ENCODE results near the gene TPRG1L. TPM values are rescaled to one million over a fixed set of nuclear protein-coding genes. Genes with fewer than 3 reads are reported as not detected.
"Not testable (repeated sequence)": the region's sequence is repeated elsewhere in the genome, so short reads cannot be mapped to it uniquely, and the experiment has no call there.

The TPRG1L gene
- total RNA-seq, 1 donor from 2014 or later = 47.5 TPM

DNA sequence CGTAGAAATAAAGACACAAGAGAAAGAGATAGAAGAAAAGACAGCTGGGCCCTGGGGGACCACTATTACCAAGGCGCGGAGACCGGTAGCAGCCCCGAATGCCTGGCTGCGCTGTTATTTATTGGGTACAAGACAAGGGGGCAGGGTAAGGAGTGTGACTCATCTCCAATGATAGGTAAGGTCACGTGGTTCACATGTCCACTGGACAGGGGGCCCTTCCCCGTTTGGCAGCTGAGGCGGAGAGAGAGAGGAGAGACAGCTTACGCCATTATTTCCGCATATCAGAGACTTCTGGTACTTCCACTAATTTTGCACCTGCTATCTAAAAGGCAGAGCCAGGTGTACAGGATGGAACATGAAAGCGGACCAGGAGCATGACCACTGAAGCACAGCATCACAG is 4.1 kb upstream of the TPRG1L start:
- H3K27me3 ChIP-seq = no peaks in the 10 kb centered on the region
- no peak overlapping the region for H3K4me3 ChIP-seq
- ATAC-seq (no peak), DNase-seq (no peak)
- no peaks in the 10 kb centered on the region for H3K9me3 ChIP-seq
- no peaks in the 10 kb centered on the region for H3K36me3 ChIP-seq
- intact Hi-C loops (cut with DNase I) = no loop called here
- TF ChIP-seq, protein P1, sequence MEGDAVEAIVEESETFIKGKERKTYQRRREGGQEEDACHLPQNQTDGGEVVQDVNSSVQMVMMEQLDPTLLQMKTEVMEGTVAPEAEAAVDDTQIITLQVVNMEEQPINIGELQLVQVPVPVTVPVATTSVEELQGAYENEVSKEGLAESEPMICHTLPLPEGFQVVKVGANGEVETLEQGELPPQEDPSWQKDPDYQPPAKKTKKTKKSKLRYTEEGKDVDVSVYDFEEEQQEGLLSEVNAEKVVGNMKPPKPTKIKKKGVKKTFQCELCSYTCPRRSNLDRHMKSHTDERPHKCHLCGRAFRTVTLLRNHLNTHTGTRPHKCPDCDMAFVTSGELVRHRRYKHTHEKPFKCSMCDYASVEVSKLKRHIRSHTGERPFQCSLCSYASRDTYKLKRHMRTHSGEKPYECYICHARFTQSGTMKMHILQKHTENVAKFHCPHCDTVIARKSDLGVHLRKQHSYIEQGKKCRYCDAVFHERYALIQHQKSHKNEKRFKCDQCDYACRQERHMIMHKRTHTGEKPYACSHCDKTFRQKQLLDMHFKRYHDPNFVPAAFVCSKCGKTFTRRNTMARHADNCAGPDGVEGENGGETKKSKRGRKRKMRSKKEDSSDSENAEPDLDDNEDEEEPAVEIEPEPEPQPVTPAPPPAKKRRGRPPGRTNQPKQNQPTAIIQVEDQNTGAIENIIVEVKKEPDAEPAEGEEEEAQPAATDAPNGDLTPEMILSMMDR (IDR thresholded peaks at IDR 0.05) = no peak
- peaks cover 21% of the 10 kb centered on the region for H3K4me1 ChIP-seq
- H3K27ac ChIP-seq = no peak overlapping the region

DNA sequence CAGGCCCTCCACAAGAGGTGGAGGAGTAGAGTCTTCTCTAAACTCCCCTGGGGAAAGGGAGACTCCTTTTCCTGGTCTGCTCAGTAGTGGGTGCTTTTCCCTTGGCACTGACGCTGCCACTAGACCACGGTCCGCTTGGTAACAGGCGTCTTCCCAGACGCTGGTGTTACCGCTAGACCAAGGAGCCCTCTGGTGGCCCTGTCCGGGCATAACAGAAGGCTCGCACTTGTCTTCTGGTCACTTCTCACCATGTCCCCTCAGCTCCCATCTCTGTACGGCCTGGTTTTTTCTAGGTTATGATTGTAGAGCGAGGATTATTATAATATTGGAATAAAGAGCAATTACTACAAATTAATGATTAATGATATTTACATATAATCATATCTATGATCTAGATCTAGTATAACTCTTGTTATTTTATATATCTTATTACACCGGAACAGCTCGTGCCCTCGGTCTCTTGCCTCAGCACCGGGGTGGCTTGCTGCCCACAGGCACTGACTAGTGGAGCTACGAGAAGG is 3.6 kb upstream of the TPRG1L start:
- H3K9me3 ChIP-seq; H3K36me3 ChIP-seq; DNase-seq; H3K27ac ChIP-seq; intact Hi-C loops (cut with DNase I); H3K4me3 ChIP-seq; H3K27me3 ChIP-seq; ATAC-seq: not testable (repeated sequence)
- peaks cover 26% of the 10 kb centered on the region for H3K4me1 ChIP-seq
- TF ChIP-seq, protein P1 (IDR thresholded peaks at IDR 0.05) = peak; percentile 74

DNA sequence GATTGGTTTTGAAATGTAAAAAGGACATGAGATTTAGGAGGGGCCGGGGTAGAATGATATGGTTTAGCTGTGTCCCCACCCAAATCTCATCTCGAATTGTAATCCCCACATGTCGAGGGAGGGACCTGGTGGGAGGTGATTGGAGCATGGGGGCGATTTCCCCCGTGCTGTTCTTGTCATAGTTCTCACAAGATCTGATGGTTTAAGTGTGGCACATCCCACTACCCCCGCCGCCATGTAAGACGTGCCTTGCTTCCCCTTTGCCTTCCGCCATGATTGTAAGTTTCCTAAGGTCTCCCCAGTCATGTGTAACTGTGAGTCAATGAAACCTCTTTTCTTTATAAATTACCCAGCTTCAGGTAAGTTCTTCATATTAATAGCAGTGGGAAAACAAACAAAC is 2.7 kb upstream of the TPRG1L start:
- H3K27ac ChIP-seq; H3K4me3 ChIP-seq; H3K9me3 ChIP-seq; intact Hi-C loops (cut with DNase I); DNase-seq; ATAC-seq; H3K36me3 ChIP-seq; H3K27me3 ChIP-seq: not testable (repeated sequence)
- H3K4me1 ChIP-seq = peaks cover 28% of the 10 kb centered on the region

DNA sequence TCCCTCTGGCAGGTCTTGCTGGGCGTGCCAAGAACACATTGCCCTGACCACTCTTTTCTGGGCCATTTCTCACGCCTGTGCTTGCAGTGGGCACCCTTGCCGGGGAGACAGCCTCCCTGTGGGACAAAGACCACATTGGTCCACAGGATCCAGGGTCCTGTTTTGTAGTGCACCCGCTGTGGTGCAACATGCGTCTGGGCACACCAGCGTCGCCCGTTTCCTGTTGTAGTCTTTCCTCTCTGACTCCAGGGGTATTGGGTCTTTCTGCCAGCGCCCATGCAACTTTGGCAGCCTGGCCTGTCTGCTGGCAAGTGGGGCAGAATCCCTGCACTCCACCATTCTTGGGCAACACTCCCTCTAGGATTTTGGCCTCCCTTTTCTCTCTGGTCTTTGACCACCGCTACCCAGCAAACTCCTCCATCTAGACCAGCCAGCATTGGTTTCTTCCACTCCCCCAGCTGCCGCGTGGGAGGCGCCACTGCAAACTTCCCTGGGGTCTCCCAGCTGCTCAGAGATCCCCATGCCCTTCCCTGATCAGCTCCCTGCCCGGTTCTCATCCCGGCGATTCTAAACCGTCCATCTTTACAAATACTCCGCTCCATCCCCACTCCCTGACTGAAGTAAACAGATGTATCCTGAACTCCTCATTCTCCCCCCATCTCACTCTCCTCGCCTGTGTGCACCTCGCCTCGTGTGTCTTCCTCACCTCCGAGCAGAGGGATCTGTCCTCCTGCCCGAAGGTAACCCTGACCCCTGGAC is 1.2 kb upstream of the TPRG1L start:
- Histone ChIP-seq H3K4me1 (peaks cover 26% of the 10 kb centered on the region), H3K27ac (peak overlapping the region; percentile 56), H3K4me3 (peak overlapping the region; percentile 99), H3K36me3 (peaks cover 15% of the 10 kb centered on the region), H3K9me3 (no peaks in the 10 kb centered on the region), H3K27me3 (no peaks in the 10 kb centered on the region)
- ATAC-seq = no peak
- TF ChIP-seq, protein P1 (IDR thresholded peaks at IDR 0.05) = no peak
- intact Hi-C loops (cut with DNase I) = no loop called here
- DNase-seq = no peak

DNA sequence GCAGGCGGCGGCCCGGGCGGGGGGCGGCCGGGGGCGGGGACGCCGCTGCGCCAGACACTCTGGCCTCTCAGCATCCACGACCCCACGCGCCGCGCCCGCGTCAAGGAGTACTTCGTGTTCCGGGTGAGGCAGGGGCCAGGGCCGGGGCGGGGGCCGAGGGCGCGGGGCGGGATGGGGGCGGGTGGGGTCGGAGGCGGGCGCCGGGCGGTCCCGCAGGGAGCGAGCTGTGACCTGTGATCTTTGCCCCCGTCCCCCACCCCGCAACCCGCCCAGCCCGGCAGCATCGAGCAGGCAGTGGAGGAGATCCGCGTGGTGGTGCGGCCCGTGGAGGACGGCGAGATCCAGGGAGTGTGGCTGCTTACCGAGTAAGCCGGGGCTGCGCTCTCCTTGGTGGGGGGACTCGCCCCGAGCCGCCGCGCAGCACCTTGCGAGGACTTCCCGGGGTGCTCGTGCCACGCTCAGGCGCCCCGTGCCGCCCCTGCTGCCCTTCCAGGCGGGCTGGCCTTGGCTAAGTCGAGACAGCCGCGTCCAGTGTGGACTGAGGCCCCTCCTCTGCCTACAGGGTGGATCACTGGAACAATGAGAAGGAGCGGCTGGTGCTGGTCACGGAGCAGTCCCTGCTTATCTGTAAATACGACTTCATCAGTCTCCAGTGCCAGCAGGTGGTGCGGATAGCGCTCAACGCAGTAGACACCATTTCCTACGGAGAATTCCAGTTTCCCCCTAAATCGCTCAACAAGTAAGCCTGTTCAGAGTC is 514 bp downstream of the TPRG1L start:
- no peak for DNase-seq

More for the DNA sequence above, 514 bp downstream of the TPRG1L start:
- peaks cover 18% of the 10 kb centered on the region for H3K4me1 ChIP-seq
- intact Hi-C loops (cut with DNase I) = no loop called here
- no peaks in the 10 kb centered on the region for H3K9me3 ChIP-seq
- H3K27ac ChIP-seq = peak overlapping the region; percentile 78
- H3K27me3 ChIP-seq = no peaks in the 10 kb centered on the region
- peak; percentile 5 for ATAC-seq
- peak overlapping the region; percentile 99 for H3K4me3 ChIP-seq
- TF ChIP-seq, protein P1 (IDR thresholded peaks at IDR 0.05) = no peak
- H3K36me3 ChIP-seq = peaks cover 32% of the 10 kb centered on the region

All from upper lobe of right lung (tissue), 1 donor.